Measurements from ENCODE around the gene B3GALT6.

The B3GALT6 gene

DNA sequence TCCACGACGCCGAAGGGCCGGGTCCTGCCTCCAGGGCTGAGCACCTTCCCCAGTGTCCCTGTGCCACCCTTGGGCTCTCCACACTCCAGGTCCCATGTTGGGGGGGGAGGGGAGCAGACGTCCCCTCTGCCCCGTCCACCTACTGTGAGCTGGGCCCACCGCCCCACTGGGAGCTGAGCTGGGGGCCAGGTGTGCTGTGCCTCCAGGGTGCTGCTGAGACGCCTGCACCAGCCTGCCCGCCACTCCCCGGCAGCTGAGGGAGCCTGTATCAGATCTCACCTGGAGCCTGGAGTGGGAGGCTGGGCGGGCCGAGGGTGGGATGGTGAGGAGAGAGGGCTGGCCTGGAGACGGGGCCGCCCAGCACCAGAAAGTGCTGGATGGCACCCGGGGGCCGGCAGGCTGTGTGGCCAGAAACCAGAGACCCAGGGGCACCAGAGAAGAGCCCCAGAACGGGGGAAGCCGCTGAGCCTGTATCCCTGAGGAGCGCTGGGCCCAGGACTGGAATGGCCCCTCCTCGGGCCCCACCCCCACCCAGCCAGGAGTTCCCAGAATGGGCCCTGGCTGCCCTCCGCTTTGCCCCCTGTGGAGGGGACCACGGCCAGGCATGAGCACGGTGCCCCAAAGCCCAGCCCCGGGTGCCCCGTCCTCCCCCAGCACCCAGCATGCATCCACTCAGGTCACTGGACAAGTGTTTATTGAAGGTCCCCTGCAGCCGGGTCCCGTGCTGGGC lies 29.0 kb upstream of the B3GALT6 start:
- DNase-seq (ENCODE audit: low read depth): no peak

DNA sequence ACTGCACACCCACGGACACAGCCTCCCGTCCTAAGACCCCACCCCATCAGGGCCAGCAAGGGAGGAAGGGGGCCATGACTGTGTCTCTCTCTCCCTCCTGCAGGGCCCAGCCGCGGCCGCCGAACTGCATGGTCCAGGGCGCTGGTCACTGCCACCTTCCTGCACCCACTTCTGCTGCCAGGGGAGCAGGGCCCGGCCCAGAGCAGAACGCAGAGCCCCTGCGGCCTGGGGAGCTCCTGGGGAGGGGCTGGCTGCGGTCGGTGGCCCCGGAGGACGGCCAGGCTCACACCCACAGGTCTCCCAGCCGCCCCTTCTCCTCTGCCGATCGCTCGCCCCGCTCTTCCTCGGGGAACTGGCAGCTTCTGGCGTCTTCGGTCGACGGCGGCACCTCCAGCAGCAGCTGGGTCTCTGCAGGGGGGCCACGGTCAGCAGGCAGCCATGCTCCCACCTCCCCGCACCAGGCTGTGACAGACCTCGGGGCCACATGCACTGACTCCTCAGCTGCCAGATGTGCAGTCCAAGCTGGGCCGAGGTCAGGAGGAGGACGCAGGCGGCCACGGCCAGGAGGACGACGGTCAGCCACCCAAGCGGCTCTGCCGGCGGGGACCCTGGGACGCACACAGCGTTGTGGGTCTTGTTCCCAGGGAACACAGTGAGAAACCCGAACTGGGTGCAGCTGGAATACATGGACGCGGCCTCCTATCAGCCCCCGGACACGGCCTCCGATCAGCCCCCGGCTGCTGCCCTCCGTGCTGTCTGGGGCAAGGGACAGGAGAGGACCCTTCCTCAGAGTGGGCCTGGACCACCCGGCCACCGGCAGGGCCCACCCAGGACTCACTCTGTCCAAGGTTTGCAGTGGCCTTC lies 28.2 kb upstream of the B3GALT6 start:
- no peak for DNase-seq (ENCODE audit: low read depth)

DNA sequence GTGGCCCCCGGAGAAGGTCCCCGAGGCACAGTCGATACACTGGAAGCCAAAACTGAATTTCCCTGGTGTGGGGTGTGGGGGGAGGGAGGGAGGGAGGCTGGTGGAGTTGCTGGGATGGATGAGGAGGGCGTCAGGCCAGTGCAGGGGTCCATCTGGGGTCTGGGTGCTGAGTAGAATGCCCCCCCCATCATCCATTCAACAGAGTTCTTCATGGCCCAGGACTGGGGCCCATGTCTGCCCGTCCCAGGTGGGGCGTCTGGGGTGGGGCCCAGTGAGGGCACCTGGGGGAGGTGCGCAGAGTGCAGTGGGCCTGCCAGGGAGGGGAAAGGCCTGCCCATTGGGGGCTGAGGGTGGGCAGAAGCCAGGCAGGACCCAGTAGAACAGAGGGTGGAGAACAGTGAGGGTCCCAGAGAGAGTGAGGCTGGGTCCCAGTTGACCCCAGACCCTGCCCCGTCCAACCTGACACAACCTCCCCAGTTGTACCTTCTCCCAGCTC lies 27.6 kb upstream of the B3GALT6 start:
- DNase-seq (ENCODE audit: low read depth): no peak

DNA sequence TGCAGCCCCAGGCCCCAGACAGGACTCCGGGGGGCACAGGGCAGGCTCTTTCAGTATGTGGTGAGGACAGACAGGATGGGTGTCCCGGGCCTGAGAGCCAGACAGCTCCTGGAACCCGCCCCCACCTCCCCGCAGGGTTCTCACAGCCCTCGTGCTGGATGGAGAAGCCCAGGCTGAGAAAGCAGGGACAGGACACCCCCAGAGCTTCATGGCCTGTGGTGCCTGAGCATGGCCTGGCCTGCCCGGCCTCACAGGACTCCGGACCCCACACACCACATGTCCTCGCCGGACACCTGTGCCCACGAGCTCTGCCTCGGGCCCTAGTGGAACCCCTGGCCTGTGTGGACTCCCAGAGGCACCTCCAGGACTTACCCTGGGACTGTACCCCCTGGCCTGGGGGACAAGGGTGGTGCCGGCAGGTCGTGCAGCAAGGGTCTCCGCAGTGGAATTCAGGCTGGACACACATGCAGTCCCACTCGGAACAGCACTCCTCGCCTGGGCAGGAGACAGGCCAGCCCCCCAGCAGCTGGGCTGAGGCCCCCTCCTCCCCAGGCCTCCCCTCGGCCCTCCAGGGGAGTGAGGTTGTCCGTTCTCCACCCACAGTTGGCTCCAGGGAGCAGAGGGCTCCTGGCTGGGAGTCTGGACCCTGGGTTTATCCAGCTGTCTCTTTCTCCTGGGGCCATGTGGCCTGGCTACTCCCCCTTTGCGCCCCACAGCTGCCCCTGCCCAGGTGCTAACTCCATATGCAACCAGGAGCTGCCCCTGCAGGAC lies 26.9 kb upstream of the B3GALT6 start:
- DNase-seq (ENCODE audit: low read depth): no peak

DNA sequence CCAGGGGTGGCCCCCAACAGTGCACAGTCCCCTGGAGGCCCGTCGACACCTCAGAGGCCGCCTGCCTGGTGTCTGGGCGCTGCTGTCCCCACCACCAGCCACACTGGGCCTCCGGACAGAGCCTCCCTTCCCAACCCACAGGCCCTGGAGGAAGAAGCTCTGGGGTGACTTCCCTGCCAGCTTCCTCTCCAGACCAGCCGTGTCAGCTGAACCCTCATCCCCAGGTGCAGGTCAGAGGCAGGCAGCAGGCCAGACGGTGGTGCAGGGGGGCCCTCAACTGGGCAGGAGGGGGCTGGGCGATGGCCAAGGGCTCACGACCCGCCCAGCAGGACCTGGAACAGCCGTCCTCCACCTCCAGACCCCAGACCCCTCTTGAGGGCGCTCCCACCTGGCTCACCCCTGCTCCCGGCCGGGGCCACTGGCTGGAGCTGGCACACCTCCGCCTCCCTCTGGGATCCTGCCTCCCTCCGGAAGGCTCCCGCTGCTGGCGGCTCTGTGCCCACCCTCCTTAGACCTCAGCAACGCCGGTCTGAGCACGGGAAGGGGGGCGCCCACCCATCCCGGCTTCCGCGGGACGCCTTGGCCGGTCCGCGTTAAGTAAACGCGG lies 26.2 kb upstream of the B3GALT6 start:
- DNase-seq (ENCODE audit: low read depth): no peak

DNA sequence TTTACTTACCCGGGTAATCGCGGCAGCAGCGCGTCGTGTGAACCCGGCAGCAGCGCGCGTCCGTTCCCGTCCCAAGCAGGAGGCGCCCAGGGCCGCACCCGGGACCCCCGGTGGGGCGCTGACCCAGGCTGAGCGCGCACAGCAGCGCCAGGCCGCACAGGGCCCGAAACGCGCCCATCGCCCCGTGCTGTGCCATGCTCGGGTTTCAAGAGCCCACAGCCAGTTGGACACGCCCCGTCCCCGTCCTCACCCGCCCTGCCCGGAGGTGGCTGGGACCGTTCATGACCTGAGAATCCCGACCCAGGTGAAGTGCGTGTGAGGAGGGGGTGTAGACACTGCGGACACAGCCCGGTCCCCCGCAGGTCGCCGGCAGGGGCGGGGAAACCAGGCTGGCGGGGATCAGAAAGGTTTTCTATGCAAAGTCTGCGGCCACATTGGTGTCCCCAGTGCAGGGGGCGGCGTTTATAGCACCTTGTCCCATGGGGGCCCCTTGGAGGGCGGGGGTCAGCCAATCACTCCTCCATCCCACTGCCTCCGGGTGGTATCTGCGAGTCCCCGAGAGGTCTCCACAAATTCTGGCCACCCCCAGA lies 25.6 kb upstream of the B3GALT6 start, which contains the start of gene TNFRSF18:
TSS of gene TNFRSF18 (minus strand) at position 217 of the 590 bp plus-strand sequence. CDS start at position 196, 21 bp downstream.
- no peak for DNase-seq (ENCODE audit: low read depth)

DNA sequence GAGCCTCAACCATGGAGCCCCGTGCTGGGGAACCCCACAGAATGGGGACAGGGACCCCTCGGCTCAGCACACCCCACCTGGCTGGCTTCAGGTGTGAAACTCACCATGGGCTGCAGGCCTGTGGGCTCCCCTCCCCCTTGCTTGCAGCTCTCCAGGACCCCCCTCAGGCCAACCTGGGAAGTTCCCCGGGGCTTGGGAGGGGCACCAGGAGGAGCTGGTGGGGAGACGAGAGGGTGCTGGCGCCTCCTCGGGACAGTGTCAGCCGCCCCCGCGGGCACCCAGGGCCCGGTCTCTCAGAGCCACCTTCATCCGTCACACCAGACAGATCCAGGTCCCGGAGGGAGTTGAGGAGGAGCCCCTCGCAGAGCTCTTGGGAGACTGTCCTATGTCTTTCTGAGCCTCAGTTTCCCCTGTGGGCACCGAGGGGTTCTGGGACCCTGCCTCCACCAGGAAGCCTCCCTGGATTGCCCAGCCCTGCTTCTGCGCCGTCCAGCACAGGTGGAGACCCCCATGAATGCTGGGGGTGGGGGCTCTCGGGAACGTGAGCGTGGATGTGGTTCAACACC lies 25.0 kb upstream of the B3GALT6 start:
- DNase-seq (ENCODE audit: low read depth): no peak

DNA sequence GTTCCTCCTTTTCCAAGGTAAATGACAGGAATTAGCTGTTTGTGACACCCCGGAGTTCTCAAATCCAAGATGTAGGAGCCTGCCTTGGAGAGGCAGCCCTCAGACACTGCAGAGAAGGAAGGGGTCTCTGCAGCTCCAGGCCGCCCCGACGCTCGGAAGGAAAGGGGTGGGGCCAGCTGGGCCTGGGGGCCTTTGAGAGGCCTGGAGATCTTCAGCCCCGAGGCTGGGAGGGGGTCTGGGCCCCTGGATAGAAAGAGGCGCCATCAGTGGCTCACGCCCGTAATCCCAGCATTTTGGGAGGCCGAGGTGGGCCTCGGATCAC lies 24.5 kb upstream of the B3GALT6 start:
- DNase-seq (ENCODE audit: low read depth): no peak

DNA sequence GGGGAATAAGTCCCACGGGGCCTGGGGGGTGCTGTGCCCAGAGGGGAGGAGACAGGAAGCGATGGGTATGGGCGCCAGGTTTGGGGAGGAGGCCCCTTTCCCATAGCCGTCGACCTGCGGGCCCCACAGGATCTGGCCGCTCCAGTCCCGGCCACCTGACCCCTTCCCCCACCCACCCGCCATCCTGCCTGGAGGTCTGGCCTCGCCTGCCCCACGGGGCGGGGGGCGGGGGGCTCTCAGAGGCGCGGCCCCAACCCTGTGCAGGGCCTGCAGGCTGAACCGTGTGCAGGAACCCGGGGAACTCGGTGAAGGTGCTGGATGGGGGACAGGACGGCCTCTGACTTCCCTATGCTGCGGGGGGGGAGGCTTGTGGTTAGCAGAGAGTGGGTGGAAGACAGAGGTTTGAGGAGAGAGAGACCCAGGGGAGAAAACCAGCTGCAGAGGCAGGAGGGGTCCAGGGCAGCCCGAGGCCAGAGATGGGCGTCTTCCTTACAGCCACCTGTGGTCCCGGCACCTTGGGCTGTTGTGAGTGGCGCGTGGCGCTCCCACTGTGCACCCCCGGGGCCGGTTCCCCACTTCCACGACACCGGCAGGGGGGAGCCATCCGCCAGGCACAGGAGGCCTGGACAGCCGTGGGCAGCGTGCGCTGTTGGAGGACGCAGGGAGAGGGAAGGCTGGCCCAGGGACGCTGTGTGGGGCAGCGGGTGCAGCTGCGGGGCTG lies 23.2 kb upstream of the B3GALT6 start:
- no peak for DNase-seq (ENCODE audit: low read depth)

DNA sequence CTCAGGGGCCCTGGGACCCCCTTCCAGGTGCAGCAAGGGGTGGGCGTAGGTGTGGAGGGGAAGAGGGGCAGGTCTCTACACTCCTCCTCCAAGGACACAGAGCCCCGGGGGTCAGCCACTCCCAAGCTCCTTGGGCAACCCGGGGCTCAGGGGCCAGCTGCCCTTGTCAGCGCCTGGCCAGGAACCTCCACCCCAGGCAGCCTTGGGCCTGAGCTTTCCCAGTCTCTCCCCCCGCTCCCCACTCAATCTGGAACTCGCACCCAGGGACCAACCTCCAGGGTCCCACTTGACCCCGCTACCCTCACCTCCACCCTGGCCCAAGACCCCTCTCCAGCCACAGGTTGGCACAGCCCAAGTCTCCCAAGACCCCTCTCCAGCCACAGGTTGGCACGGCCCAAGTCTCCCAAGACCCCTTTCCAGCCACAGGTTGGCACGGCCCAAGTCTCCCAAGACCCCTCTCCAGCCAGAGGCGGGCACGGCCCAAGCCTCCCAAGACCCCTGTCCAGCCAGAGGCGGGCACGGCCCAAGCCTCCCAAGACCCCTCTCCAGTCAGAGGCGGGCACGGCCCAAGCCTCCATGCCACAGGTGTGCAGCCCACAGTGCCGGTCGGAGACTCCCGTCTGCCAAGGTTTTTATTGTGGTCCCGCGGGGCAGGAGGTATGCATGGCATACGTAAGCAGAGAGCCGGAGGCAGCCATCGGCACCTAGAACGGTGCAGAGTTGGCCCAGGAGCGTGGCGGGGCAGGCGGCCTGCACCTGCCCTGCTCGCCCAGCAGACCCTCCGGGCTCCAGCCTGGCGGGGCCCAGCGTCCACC lies 21.1 kb upstream of the B3GALT6 start:
- DNase-seq (ENCODE audit: low read depth): no peak

DNA sequence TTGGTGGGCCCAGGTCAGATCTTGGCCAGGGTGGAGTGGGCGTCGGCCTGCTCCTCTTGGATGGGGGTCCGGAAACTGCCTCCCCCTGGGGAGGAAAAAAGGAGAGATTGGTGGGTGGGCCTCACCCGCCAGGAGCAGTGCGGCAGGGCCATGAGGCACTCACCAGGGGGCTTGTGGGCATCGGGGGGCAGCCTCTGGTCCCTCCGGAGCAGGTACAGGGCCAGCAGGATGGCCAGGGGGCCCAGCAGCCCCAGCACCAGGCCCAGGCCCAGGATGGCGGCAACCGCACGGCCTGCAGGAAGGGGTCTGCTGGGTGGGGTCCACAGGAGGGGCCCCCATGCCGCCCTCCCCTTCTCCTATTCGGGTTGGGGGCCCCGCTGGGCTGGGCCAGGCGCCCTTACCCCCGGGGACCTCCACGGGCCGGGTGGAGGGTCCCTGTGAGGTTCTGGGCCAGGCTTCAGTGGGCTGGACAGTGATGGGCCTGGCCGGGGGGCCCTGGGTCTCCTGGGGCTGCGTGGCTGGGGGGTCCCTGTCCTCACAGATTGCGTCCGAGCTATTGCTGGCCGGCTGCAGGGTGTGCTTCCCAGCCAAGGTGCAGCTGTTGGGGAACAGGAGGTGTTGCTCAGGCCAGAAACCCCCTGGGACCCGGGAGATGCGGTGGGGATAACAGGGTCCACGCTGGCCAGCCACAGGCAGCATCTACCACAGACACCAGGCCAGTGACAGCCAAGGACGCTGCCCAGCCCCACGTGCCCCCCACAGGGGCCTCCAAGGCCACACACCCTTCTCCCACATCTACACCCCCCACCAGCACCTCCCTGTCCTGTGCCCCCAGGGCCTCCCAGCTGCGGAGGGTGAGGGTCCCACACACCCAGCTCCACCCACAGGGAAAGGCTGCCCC lies 20.2 kb upstream of the B3GALT6 start:
- DNase-seq (ENCODE audit: low read depth): no peak

DNA sequence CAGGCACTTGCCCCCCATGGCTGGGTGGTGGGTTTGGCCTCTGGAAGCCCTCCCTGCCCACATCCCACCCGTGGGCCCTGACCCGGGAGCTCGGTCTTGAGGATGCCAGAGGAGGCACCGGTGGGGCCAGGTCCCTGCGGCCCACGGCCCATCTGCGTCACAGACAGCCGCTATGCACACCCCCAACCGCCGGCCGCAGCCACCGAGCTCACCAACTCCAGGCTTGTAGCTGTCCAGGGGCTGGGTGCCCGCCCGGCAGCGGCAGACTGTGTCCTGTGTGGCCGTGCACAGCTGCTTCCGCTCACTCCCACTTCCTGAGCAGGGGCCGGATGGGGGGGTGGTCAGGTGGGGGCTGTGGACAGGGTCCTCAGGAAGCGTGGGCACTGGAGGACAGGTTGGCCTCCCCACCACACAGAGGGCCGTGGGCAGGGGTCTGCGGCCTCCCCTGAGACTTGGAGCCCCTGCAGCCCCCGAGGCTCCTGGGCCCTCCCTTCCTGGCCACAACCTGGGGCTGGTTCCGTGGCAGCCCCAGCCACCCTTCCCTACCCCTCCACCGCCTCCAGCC lies 19.2 kb upstream of the B3GALT6 start:
- no peak for DNase-seq (ENCODE audit: low read depth)

DNA sequence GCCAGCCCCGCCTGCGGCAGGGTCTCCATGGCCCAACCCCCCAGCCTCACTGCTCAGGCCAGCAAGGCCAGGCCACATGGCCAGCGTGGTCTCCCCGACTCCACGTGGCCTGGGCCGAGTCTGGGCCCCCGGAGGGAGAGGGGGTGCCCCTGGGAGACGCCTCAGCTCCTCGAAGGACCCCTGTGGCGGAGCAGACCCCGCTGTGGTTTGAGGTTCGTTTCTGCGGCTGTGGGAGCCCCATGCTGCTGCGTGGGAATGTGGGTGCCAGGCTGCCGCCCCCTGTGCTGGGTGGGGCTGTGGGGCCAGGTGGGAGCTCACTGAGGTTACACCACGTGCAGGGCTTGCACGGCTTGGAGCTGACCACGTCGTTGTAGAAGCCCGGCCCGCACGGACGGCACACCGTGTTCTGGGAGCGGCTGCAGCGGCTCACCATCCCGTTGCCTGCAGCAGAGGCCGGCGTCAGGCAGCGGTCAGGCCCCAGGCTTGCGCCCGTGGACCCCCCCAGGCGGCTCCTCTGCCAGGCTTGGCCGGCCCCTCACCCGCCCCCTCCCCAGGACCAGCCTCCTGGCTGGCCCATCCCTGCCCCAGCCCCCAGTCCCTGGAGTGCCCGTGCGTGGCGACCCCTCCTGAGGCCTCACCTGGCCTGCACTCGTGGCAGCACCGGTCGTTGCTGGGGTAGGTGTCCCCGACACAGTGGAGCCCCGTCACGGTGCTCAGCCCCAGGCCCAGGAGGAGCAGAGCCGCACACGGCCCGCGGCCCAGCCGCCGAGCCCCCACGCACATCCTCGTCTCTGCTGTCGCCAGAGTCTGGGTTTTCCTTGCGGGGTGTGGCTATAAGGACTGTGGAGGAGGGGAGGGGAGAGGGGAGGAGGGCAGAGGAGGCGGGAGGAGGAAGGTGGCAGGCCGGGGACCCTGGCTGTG lies 18.4 kb upstream of the B3GALT6 start, which contains the start of gene TNFRSF4:
TSS of gene TNFRSF4 (minus strand) at position 809 of the 921 bp plus-strand sequence. CDS start at position 783, 26 bp downstream.
- no peak for DNase-seq (ENCODE audit: low read depth)

DNA sequence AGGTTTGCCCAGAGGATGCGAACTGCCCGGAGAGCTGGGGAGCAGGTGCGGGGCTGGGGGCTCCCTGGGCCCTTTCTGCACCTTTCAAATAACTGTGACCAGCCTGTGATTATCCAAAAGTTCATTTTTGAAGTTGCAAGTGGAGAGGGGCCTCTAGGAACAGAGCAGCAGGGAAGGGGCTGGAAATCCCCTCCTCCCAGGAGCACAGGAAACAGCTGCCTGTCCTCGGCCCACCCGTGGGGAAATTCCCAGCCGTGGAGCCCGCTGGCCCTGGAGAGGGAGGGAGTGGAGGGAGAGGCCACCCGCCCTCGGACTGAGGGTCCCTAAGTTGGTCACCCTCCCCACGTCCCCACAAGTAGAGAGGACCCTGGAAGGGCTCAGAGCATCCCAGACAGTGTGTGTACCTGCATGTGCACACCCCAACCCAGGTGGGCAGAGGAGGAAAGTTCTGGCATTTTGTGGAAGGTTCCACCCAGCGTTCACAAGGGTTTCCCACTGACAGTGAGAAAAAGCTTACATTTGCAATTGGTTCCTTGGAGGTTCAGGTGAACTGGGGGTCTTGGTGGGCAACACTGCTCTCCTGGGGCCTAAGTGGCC lies 16.9 kb upstream of the B3GALT6 start:
- DNase-seq (ENCODE audit: low read depth): no peak

DNA sequence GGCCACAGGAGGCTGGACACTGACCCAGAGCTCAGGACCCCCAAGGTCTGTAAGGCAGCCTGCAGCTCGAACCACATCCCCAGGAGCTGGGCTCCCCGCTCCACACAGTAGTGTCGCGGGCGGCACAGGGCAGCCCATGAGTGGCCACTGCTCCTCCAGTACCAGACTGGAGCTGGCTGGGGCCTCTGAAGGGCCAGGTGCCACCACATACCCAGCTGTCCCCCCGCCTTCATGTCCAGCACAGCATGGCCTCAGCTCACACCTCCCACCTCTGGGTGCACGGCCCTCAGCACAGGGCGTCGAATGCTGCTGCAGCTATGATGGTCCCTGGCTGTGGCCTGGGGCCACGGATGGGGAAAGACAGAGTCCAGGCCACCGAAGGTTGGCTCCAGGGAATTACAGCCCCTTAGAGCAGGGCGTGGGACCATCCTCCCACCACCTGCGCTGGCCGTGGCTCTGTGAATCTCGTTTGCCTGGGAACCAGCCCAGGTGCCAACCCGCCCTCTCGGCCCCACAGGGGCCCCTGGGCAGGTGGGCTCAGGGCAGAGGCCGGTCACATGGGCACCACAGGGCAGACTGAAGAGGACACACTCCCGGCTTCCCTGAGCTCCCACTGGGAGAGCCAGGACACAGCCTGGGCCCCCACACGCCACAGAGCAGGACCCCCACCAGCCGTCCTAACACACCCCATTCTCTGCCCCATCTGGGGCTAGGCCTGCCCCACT lies 16.0 kb upstream of the B3GALT6 start:
- no peak for DNase-seq (ENCODE audit: low read depth)

Data from stimulated activated CD8-positive, alpha-beta memory T cell treated with anti-CD3 and anti-CD28 coated beads, Interleukin-7, amount 100 ng/mL, for 24 hours (primary cell).